ENCODE measurements around the gene GLT8D1.

GLT8D1 gene

GRCh38 chr3:52719618-52720017 lies 14.0 kb upstream of the GLT8D1 start:
- H3K18ac ChIP-seq (ENCODE audit: low read length), result no peak overlapping the region
- H3K4me1 ChIP-seq (ENCODE audit: control insufficient read depth in 2 of 2, insufficient read depth in 1 of 2, low read depth in 1 of 2, low read length in 2 of 2), result peaks cover 0 to 5% of the 10 kb centered on the region in 2 donors
- H3K9ac ChIP-seq (ENCODE audit: low read depth, low read length, poor library complexity), result no peak overlapping the region
- no peak overlapping the region for H2BK15ac ChIP-seq (ENCODE audit: low read length)
- DNase-seq (ENCODE audit: low spot score), result no peak
- H3K36me3 ChIP-seq (replicated peaks in 1 of 2; ENCODE audit: control insufficient read depth in 2 of 2, insufficient read depth in 2 of 2, low read length in 2 of 2), result peaks cover 2 to 66% of the 10 kb centered on the region in 2 donors
- H3K4me3 ChIP-seq (ENCODE audit: low read length in 2 of 2), result no peak overlapping the region
- no peak overlapping the region for H3K23ac ChIP-seq (ENCODE audit: low read depth, low read length, poor library complexity)
- no peak overlapping the region for H3K4me2 ChIP-seq (ENCODE audit: insufficient read depth, low read length, poor library complexity, severe bottlenecking)
- no peak overlapping the region for H2AK5ac ChIP-seq (ENCODE audit: low read depth, low read length)
- peaks cover 2 to 11% of the 10 kb centered on the region in 2 donors for H3K9me3 ChIP-seq (replicated peaks in 1 of 2; ENCODE audit: control insufficient read depth in 2 of 2, insufficient read depth in 1 of 2, low read depth in 1 of 2, low read length in 2 of 2)
- H4K91ac ChIP-seq (ENCODE audit: low read depth, low read length, poor library complexity), result no peak overlapping the region
- no peak overlapping the region for H3K14ac ChIP-seq (ENCODE audit: low read length)
- no peak overlapping the region for H2BK120ac ChIP-seq (ENCODE audit: low read depth, low read length)
- H3K27me3 ChIP-seq (ENCODE audit: control insufficient read depth in 3 of 3, insufficient read depth in 3 of 3, low read depth in 1 of 3, low read length in 3 of 3), result no peaks in the 10 kb centered on the region
- no peak overlapping the region for H3K4ac ChIP-seq (ENCODE audit: low read length)
- H2BK5ac ChIP-seq (ENCODE audit: low read length), result no peak overlapping the region
- no peak overlapping the region for H4K8ac ChIP-seq (ENCODE audit: low read depth, low read length)
- H3K27ac ChIP-seq (replicated peaks; ENCODE audit: low read length), result no peak overlapping the region
- no peak overlapping the region for H2AFZ ChIP-seq (ENCODE audit: low read length)
- H3K79me1 ChIP-seq (ENCODE audit: low read depth, low read length), result no peaks in the 10 kb centered on the region
- H2BK12ac ChIP-seq (ENCODE audit: low read length), result no peak overlapping the region

GRCh38 chr3:52715714-52716305 lies 10.2 kb upstream of the GLT8D1 start:
- Histone ChIP-seq H3K79me1 (ENCODE audit: low read depth, low read length) (no peaks in the 10 kb centered on the region), H2AK5ac (ENCODE audit: low read depth, low read length) (no peak overlapping the region), H2BK15ac (ENCODE audit: low read length) (no peak overlapping the region), H2AFZ (ENCODE audit: low read length) (no peak overlapping the region), H4K91ac (ENCODE audit: low read depth, low read length, poor library complexity) (no peak overlapping the region), H4K8ac (ENCODE audit: low read depth, low read length) (no peak overlapping the region), H2BK12ac (ENCODE audit: low read length) (no peak overlapping the region), H3K4me1 (ENCODE audit: control insufficient read depth in 2 of 2, insufficient read depth in 1 of 2, low read depth in 1 of 2, low read length in 2 of 2) (peaks cover 0 to 8% of the 10 kb centered on the region in 2 donors), H3K27me3 (ENCODE audit: control insufficient read depth in 3 of 3, insufficient read depth in 3 of 3, low read depth in 1 of 3, low read length in 3 of 3) (no peaks in the 10 kb centered on the region), H3K18ac (ENCODE audit: low read length) (no peak overlapping the region), H3K27ac (replicated peaks; ENCODE audit: low read length) (no peak overlapping the region), H3K4ac (ENCODE audit: low read length) (no peak overlapping the region), H2BK5ac (ENCODE audit: low read length) (no peak overlapping the region), H3K36me3 (replicated peaks in 1 of 2; ENCODE audit: control insufficient read depth in 2 of 2, insufficient read depth in 2 of 2, low read length in 2 of 2) (peaks cover 7 to 65% of the 10 kb centered on the region in 2 donors), H3K4me2 (ENCODE audit: insufficient read depth, low read length, poor library complexity, severe bottlenecking) (no peak overlapping the region), H3K9me3 (replicated peaks in 1 of 2; ENCODE audit: control insufficient read depth in 2 of 2, insufficient read depth in 1 of 2, low read depth in 1 of 2, low read length in 2 of 2) (peaks cover 0 to 12% of the 10 kb centered on the region in 2 donors), H3K9ac (ENCODE audit: low read depth, low read length, poor library complexity) (no peak overlapping the region), H2BK120ac (ENCODE audit: low read depth, low read length) (no peak overlapping the region), H3K14ac (ENCODE audit: low read length) (peak overlapping the region; percentile 41), H3K4me3 (ENCODE audit: low read length in 2 of 2) (no peak overlapping the region), H3K23ac (ENCODE audit: low read depth, low read length, poor library complexity) (no peak overlapping the region)
- no CpG with 5 or more reads among the region's 11 CpGs for WGBS, 2 donors (ENCODE audit: extremely low coverage in 2 of 2, insufficient read length in 2 of 2, insufficient replicate concordance in 1 of 2)
- DNase-seq (ENCODE audit: low spot score), result no peak

GRCh38 chr3:52714335-52715302 lies 9.0 kb upstream of the GLT8D1 start:
- Histone ChIP-seq H3K23ac (ENCODE audit: low read depth, low read length, poor library complexity) (no peak overlapping the region), H3K79me1 (ENCODE audit: low read depth, low read length) (no peaks in the 10 kb centered on the region), H2BK120ac (ENCODE audit: low read depth, low read length) (peak overlapping the region; percentile 31), H3K4ac (ENCODE audit: low read length) (no peak overlapping the region), H4K8ac (ENCODE audit: low read depth, low read length) (no peak overlapping the region), H2AFZ (ENCODE audit: low read length) (no peak overlapping the region), H3K4me2 (ENCODE audit: insufficient read depth, low read length, poor library complexity, severe bottlenecking) (peak overlapping the region; percentile 66), H3K27ac (replicated peaks; ENCODE audit: low read length) (no peak overlapping the region), H2BK5ac (ENCODE audit: low read length) (peak overlapping the region; percentile 26), H2BK15ac (ENCODE audit: low read length) (no peak overlapping the region), H3K9me3 (replicated peaks in 1 of 2; ENCODE audit: control insufficient read depth in 2 of 2, insufficient read depth in 1 of 2, low read depth in 1 of 2, low read length in 2 of 2) (peaks cover 0 to 7% of the 10 kb centered on the region in 2 donors), H2BK12ac (ENCODE audit: low read length) (no peak overlapping the region), H3K18ac (ENCODE audit: low read length) (peak overlapping the region; percentile 64), H3K14ac (ENCODE audit: low read length) (peak overlapping the region; percentile 31), H2AK5ac (ENCODE audit: low read depth, low read length) (no peak overlapping the region), H3K36me3 (replicated peaks in 1 of 2; ENCODE audit: control insufficient read depth in 2 of 2, insufficient read depth in 2 of 2, low read length in 2 of 2) (peaks cover 7 to 66% of the 10 kb centered on the region in 2 donors), H4K91ac (ENCODE audit: low read depth, low read length, poor library complexity) (no peak overlapping the region), H3K27me3 (ENCODE audit: control insufficient read depth in 3 of 3, insufficient read depth in 3 of 3, low read depth in 1 of 3, low read length in 3 of 3) (no peaks in the 10 kb centered on the region), H3K4me3 (ENCODE audit: low read length in 2 of 2) (peak overlapping the region in 1 of 2 donors; percentile 61), H3K4me1 (ENCODE audit: control insufficient read depth in 2 of 2, insufficient read depth in 1 of 2, low read depth in 1 of 2, low read length in 2 of 2) (peaks cover 0 to 8% of the 10 kb centered on the region in 2 donors), H3K9ac (ENCODE audit: low read depth, low read length, poor library complexity) (peak overlapping the region; percentile 80)
- WGBS, 2 donors (ENCODE audit: extremely low coverage in 2 of 2, insufficient read length in 2 of 2, insufficient replicate concordance in 1 of 2), result no CpG with 5 or more reads among the region's 39 CpGs
- DNase-seq (ENCODE audit: low spot score), result peak; percentile 23

Data from neuronal stem cell (in vitro differentiated cells).